SK-N-SH (cell line): Measurements from ENCODE around the gene NDUFS3.

Experiments
- CTCF ChIP-seq: fragments of 200-600 bp; sonication (generic); IDR thresholded peaks from 2 replicates; pipeline ENCODE4 v1.6.1; 2017; ENCODE audit warnings: antibody characterized with exemption, mild to moderate bottlenecking, moderate library complexity
- FOXJ3 ChIP-seq: sonication (generic); formaldehyde crosslinking; IDR thresholded peaks from 2 replicates; pipeline ENCODE4 v1.5.1; 2020; ENCODE audit warnings: mild to moderate bottlenecking, missing genetic modification reagents
- GABPA ChIP-seq: IDR thresholded peaks from 2 replicates; pipeline ENCODE4 v1.4.0; 2012; ENCODE audit warnings: low read depth, mild to moderate bottlenecking
- YY1 ChIP-seq: IDR thresholded peaks from 2 replicates; pipeline ENCODE4 v1.4.0; 2012; ENCODE audit warnings: low read depth, mild to moderate bottlenecking

GRCh38 chr11:47592251-47592650 lies 13.4 kb downstream of the NDUFS3 start:
- no peak for TF ChIP-seq CTCF
- TF ChIP-seq GABPA, result no peak
- no peak for TF ChIP-seq YY1
- no peak for TF ChIP-seq FOXJ3 (CRISPR knock-in tag)
